Measurements from ENCODE around the gene AMBP. TPM values are rescaled to one million over a fixed set of nuclear protein-coding genes. Genes with fewer than 3 reads are reported as not detected.

The AMBP gene
- total RNA-seq, 1 donor from 2014 or later, result 0.29 TPM

- Mint-ChIP-seq H3K36me3 (ENCODE audit: unreplicated experiment) (peaks cover 11% of the 10 kb centered on the region), H3K27ac (ENCODE audit: unreplicated experiment) (no peak overlapping the region), H3K4me1 (ENCODE audit: low read depth, unreplicated experiment) (no peaks in the 10 kb centered on the region), H3K9me3 (ENCODE audit: unreplicated experiment) (peaks cover 4% of the 10 kb centered on the region), H3K4me3 (ENCODE audit: unreplicated experiment) (no peak overlapping the region), H3K27me3 (ENCODE audit: unreplicated experiment) (peaks cover 5% of the 10 kb centered on the region)
- no peak for DNase-seq
- no peak for TF ChIP-seq CTCF (IDR thresholded peaks at IDR 0.05; ENCODE audit: partially characterized antibody, unreplicated experiment)
Observed at GRCh38 chr9:114090798-114091197, 12.7 kb upstream of the AMBP start.

GRCh38 chr9:114089206-114089840 lies 11.2 kb upstream of the AMBP start:
- H3K4me1 Mint-ChIP-seq (ENCODE audit: low read depth, unreplicated experiment), result no peaks in the 10 kb centered on the region
- H3K27ac Mint-ChIP-seq (ENCODE audit: unreplicated experiment), result no peak overlapping the region
- peaks cover 4% of the 10 kb centered on the region for H3K9me3 Mint-ChIP-seq (ENCODE audit: unreplicated experiment)
- H3K27me3 Mint-ChIP-seq (ENCODE audit: unreplicated experiment), result peaks cover 5% of the 10 kb centered on the region
- no peak for TF ChIP-seq CTCF (IDR thresholded peaks at IDR 0.05; ENCODE audit: partially characterized antibody, unreplicated experiment)
- peaks cover 11% of the 10 kb centered on the region for H3K36me3 Mint-ChIP-seq (ENCODE audit: unreplicated experiment)
- DNase-seq, result no peak
- no peak overlapping the region for H3K4me3 Mint-ChIP-seq (ENCODE audit: unreplicated experiment)

DNA sequence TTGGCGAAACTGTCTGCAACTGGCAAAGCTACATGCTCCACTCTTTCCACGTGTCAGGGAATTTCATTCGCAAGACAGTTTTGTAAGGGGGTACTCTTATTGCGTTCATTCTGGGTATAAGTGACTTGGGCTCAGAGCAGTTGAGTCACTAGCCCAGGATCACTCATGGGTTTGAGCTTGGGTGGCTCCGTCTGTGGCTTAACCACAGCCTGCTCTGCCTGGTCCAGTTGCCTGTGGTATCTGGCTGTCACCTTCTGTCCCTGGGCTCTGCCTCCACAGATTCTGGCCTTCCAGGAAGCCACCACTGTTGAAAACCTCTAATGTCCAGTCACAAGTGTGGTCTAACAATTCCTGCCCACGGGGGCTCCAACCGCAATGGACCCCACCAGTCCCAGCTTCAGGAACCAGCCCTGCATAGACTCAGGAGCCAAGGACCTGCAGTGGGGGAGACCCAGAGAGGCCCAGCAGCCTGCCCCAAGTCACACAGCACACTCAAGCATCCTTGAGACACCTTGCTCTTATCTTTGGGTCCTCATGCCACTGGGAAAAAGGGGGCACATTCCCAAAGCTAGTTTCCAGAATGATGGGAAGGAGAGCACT lies 10.6 kb upstream of the AMBP start:
- H3K4me1 Mint-ChIP-seq (ENCODE audit: low read depth, unreplicated experiment), result no peaks in the 10 kb centered on the region
- no peak for TF ChIP-seq CTCF (IDR thresholded peaks at IDR 0.05; ENCODE audit: partially characterized antibody, unreplicated experiment)
- no peak for DNase-seq
- no peak overlapping the region for H3K4me3 Mint-ChIP-seq (ENCODE audit: unreplicated experiment)
- no peak overlapping the region for H3K27ac Mint-ChIP-seq (ENCODE audit: unreplicated experiment)
- H3K9me3 Mint-ChIP-seq (ENCODE audit: unreplicated experiment), result peaks cover 6% of the 10 kb centered on the region
- H3K27me3 Mint-ChIP-seq (ENCODE audit: unreplicated experiment), result peaks cover 5% of the 10 kb centered on the region
- peaks cover 11% of the 10 kb centered on the region for H3K36me3 Mint-ChIP-seq (ENCODE audit: unreplicated experiment)

DNA sequence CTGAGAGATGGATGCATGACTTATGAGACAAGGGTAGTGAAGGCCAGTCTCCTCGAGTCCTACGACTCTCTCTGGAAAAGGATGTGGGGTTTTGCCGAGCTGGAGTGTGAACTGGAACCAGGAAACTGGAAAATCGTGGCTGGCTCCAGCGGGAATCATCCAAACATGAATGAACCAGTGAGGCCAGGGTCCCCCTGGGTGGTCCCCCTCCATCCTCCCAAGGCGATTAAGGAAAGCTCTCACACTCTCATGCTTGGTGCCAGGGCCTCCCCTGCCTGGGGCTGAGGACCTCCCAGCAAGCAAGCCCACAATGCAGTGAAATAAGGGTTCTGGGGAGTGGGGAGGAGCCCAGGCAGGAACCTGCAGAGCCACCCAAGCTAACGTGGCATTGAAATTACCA lies 9.6 kb upstream of the AMBP start:
- DNase-seq, result no peak
- no peak overlapping the region for H3K27ac Mint-ChIP-seq (ENCODE audit: unreplicated experiment)
- no peak for TF ChIP-seq CTCF (IDR thresholded peaks at IDR 0.05; ENCODE audit: partially characterized antibody, unreplicated experiment)
- peaks cover 7% of the 10 kb centered on the region for H3K9me3 Mint-ChIP-seq (ENCODE audit: unreplicated experiment)
- no peak overlapping the region for H3K4me3 Mint-ChIP-seq (ENCODE audit: unreplicated experiment)
- H3K4me1 Mint-ChIP-seq (ENCODE audit: low read depth, unreplicated experiment), result no peaks in the 10 kb centered on the region
- peaks cover 11% of the 10 kb centered on the region for H3K36me3 Mint-ChIP-seq (ENCODE audit: unreplicated experiment)
- peaks cover 4% of the 10 kb centered on the region for H3K27me3 Mint-ChIP-seq (ENCODE audit: unreplicated experiment)

- H3K36me3 Mint-ChIP-seq (ENCODE audit: unreplicated experiment), result peaks cover 11% of the 10 kb centered on the region
- H3K27me3 Mint-ChIP-seq (ENCODE audit: unreplicated experiment), result peaks cover 2% of the 10 kb centered on the region
- H3K9me3 Mint-ChIP-seq (ENCODE audit: unreplicated experiment), result peaks cover 10% of the 10 kb centered on the region
- no peak overlapping the region for H3K4me3 Mint-ChIP-seq (ENCODE audit: unreplicated experiment)
- H3K27ac Mint-ChIP-seq (ENCODE audit: unreplicated experiment), result no peak overlapping the region
- no peak for TF ChIP-seq CTCF (IDR thresholded peaks at IDR 0.05; ENCODE audit: partially characterized antibody, unreplicated experiment)
- DNase-seq, result no peak
- no peaks in the 10 kb centered on the region for H3K4me1 Mint-ChIP-seq (ENCODE audit: low read depth, unreplicated experiment)
Observed at GRCh38 chr9:114086607-114087006, 8.5 kb upstream of the AMBP start.

All from glutamatergic neuron (in vitro differentiated cells).